ENCODE data around the gene OSGEP. TPM values are rescaled to one million over a fixed set of nuclear protein-coding genes. Genes with fewer than 3 reads are reported as not detected.

The OSGEP gene
- total and polyA plus RNA-seq, 2 of the 13 experiments (the other 11 are each of a cell fraction or from before 2014, with no cell fraction given), result 39.7 to 41.1 TPM

GRCh38 chr14:20486684-20487395, 32.2 kb upstream of the OSGEP start:
- Histone ChIP-seq H2AFZ (ENCODE audit: low read length) (no peak overlapping the region), H3K4me1 (ENCODE audit: insufficient read depth, low read length) (peaks cover 33% of the 10 kb centered on the region), H3K27ac (ENCODE audit: extremely low read length, insufficient read depth, low read length) (no peak overlapping the region), H3K79me2 (ENCODE audit: insufficient read depth, low read length) (no peaks in the 10 kb centered on the region), H3K4me2 (ENCODE audit: low read depth, low read length) (no peak overlapping the region), H4K20me1 (ENCODE audit: insufficient read depth, low read length) (no peaks in the 10 kb centered on the region), H3K9ac (ENCODE audit: insufficient read depth, low read depth, low read length) (no peak overlapping the region), H3K36me3 (replicated peaks in 1 of 2; ENCODE audit: control insufficient read depth in 1 of 2, insufficient read depth in 2 of 2, low read length in 2 of 2) (no peaks in the 10 kb centered on the region), H3K4me3 (replicated peaks in 1 of 3; ENCODE audit: insufficient read depth in 1 of 3, low read depth in 2 of 3, low read length in 3 of 3) (no peak overlapping the region), H3K9me3 (ENCODE audit: low read length) (no peaks in the 10 kb centered on the region), H3K27me3 (ENCODE audit: control insufficient read depth in 1 of 2, insufficient read depth in 2 of 2, low read length in 2 of 2) (0 out of 5 replicates have a peak, but pooled peaks cover 0 to 6% of the 10 kb centered on the region in 2 experiments)
- WGBS (ENCODE audit: low lambda C conversion rate), result 56% methylated on average over 8 of the region's 8 CpGs
- ChIA-PET CTCF (ENCODE audit: low intra/inter-chr PET ratio, low total read pairs) (no interaction called here), POLR2A (no interaction called here)
- no TSS peak for BruUV-seq (replicated peaks)
- in situ Hi-C loops (cut with HindIII; ENCODE audit: extremely low pct_ligation_motif_present, low pct_unique_long_range_greater_than_20kb), result no loop called here
- ATAC-seq (no peak), FAIRE-seq (no peak), DNase-seq (ENCODE audit: low spot score) (no peak)
- TF ChIP-seq MIER2 (CRISPR knock-in tag; IDR thresholded peaks at IDR 0.05) (no peak), RAD21 (CRISPR knock-in tag; IDR thresholded peaks at IDR 0.05) (no peak)
- intact Hi-C loops (cut with micrococcal nuclease; ENCODE audit: unreplicated experiment), result no loop called here

GRCh38 chr14:20485900-20486299, 31.3 kb upstream of the OSGEP start:
- no peak overlapping the region for H3K9ac ChIP-seq (ENCODE audit: insufficient read depth, low read depth, low read length)
- no peak for FAIRE-seq
- H3K9me3 ChIP-seq (ENCODE audit: low read length), result no peaks in the 10 kb centered on the region
- no peak overlapping the region for H3K27ac ChIP-seq (ENCODE audit: extremely low read length, insufficient read depth, low read length)
- no peak for TF ChIP-seq YEATS4 (CRISPR knock-in tag; IDR thresholded peaks at IDR 0.05; ENCODE audit: borderline replicate concordance)
- no peak for TF ChIP-seq ZNF503 (CRISPR knock-in tag; IDR thresholded peaks at IDR 0.05)
- intact Hi-C loops (cut with micrococcal nuclease; ENCODE audit: unreplicated experiment), result no loop called here
- CTCF ChIA-PET (ENCODE audit: low intra/inter-chr PET ratio, low total read pairs), result no interaction called here
- H4K20me1 ChIP-seq (ENCODE audit: insufficient read depth, low read length), result no peaks in the 10 kb centered on the region
- H3K4me1 ChIP-seq (ENCODE audit: insufficient read depth, low read length), result peaks cover 29% of the 10 kb centered on the region
- 41% methylated on average over 7 of the region's 7 CpGs for WGBS (ENCODE audit: low lambda C conversion rate)
- H3K4me3 ChIP-seq (replicated peaks in 1 of 3; ENCODE audit: insufficient read depth in 1 of 3, low read depth in 2 of 3, low read length in 3 of 3), result no peak overlapping the region
- POLR2A ChIA-PET, result no interaction called here
- H3K27me3 ChIP-seq (ENCODE audit: control insufficient read depth in 1 of 2, insufficient read depth in 2 of 2, low read length in 2 of 2), result 0 out of 5 replicates have a peak, but pooled peaks cover 0 to 3% of the 10 kb centered on the region in 2 experiments
- H3K4me2 ChIP-seq (ENCODE audit: low read depth, low read length), result no peak overlapping the region
- H2AFZ ChIP-seq (ENCODE audit: low read length), result no peak overlapping the region
- H3K36me3 ChIP-seq (replicated peaks in 1 of 2; ENCODE audit: control insufficient read depth in 1 of 2, insufficient read depth in 2 of 2, low read length in 2 of 2), result no peaks in the 10 kb centered on the region
- no TSS peak for BruUV-seq (replicated peaks)
- no peak for ATAC-seq
- DNase-seq (ENCODE audit: low spot score), result no peak
- in situ Hi-C loops (cut with HindIII; ENCODE audit: extremely low pct_ligation_motif_present, low pct_unique_long_range_greater_than_20kb), result no loop called here
- H3K79me2 ChIP-seq (ENCODE audit: insufficient read depth, low read length), result no peaks in the 10 kb centered on the region
